ENCODE data around the gene NPAS3.

The NPAS3 gene

GRCh38 chr14:33602396-33602795 is 663.7 kb downstream of the NPAS3 start:
- CTCF ChIA-PET, result interaction anchor here (1.8 kb wide), 1 partner anchor 8 kb away, joined by 4 read pairs; no protein-coding TSS in a partner anchor

GRCh38 chr14:33606591-33606990 is 667.9 kb downstream of the NPAS3 start:
- CTCF ChIA-PET, result no interaction called here
- no peak for DNase-seq (ENCODE audit: extremely low spot score)
- no peak for TF ChIP-seq CTCF (IDR thresholded peaks at IDR 0.05; ENCODE audit: control extremely low read depth, extremely low read depth, low read depth, missing control alignments)
- POLR2A ChIA-PET, result no interaction called here

More at GRCh38 chr14:33602396-33602795, 663.7 kb downstream of the NPAS3 start:
- POLR2A ChIA-PET, result no interaction called here
- no peak for DNase-seq (ENCODE audit: extremely low spot score)
- TF ChIP-seq CTCF (IDR thresholded peaks at IDR 0.05; ENCODE audit: control extremely low read depth, extremely low read depth, low read depth, missing control alignments), result no peak

- TF ChIP-seq CTCF (IDR thresholded peaks at IDR 0.05; ENCODE audit: control extremely low read depth, extremely low read depth, low read depth, missing control alignments), result no peak
- DNase-seq (ENCODE audit: extremely low spot score), result no peak
- POLR2A ChIA-PET, result no interaction called here
- CTCF ChIA-PET, result interaction anchor here (2.0 kb wide), 1 partner anchor 8 kb away, joined by 4 read pairs; no protein-coding TSS in a partner anchor
Observed at GRCh38 chr14:33609582-33609981, 670.9 kb downstream of the NPAS3 start.

GRCh38 chr14:33610121-33610520 is 671.4 kb downstream of the NPAS3 start:
- TF ChIP-seq CTCF (IDR thresholded peaks at IDR 0.05; ENCODE audit: control extremely low read depth, extremely low read depth, low read depth, missing control alignments), result no peak
- ChIA-PET CTCF (interaction anchor here (2.0 kb wide), 1 partner anchor 8 kb away, joined by 4 read pairs; no protein-coding TSS in a partner anchor), POLR2A (no interaction called here)
- DNase-seq (ENCODE audit: extremely low spot score), result no peak

GRCh38 chr14:33611405-33612196 is 672.9 kb downstream of the NPAS3 start:
- DNase-seq (ENCODE audit: extremely low spot score), result no peak
- POLR2A ChIA-PET, result no interaction called here
- CTCF ChIA-PET, result interaction anchor here (1.2 to 2.0 kb wide), 2 partner anchors 10 to 11 kb away, joined by 4 to 5 read pairs; no protein-coding TSS in a partner anchor
- no peak for TF ChIP-seq CTCF (IDR thresholded peaks at IDR 0.05; ENCODE audit: control extremely low read depth, extremely low read depth, low read depth, missing control alignments)

- no peak for TF ChIP-seq CTCF (IDR thresholded peaks at IDR 0.05; ENCODE audit: control extremely low read depth, extremely low read depth, low read depth, missing control alignments)
- ChIA-PET CTCF (interaction anchor here (1.2 kb wide), 1 partner anchor 11 kb away, joined by 5 read pairs; no protein-coding TSS in a partner anchor), POLR2A (no interaction called here)
- no peak for DNase-seq (ENCODE audit: extremely low spot score)
Observed at GRCh38 chr14:33612197-33612505, 673.5 kb downstream of the NPAS3 start.
